ENCODE measurements around the gene IFIH1. TPM values are rescaled to one million over a fixed set of nuclear protein-coding genes. Genes with fewer than 3 reads are reported as not detected.

The IFIH1 gene
- total RNA-seq, 1 donor from 2014 or later = 12.3 TPM

DNA sequence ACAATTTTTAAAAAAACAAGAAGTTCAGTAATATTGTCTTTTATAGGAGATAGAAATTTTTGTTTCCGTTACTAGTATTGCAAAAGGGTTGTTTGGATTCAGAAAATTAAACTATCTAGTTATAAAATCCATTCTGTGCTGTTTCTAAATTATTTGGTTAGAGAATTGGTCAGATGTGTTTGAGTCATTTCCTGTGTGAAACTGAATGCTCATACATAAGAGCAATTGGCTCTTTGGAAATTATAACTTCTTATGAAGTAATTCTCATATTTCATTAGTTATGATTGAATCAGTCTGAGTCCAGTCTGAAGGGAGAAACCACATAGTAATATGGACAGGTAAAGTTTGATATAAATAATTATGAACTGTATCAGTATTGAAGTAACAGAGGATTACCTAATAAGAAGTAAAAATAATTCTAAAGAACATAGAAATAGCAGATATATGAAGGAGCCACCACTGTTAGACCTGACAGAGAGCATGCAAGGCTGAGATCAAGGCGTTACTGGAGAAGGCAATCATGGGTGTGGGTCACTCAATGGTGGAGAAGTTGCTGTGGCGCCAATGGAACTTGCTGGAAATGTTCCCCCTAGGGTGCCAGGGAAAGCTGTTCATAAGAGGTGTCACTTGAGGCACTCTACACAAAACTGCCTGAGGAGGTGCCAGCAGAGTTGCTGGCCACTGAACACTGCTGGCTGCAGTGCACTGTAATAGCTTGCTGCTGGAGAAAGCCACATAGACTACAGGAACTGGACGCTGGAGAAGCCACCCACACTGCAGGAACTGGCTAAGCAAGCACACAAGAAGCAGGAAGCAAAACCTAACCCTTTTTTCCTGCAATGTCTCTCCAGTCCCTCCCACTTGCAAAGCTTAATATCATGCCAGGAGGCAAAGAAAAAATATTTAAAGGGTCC, 57.2 kb downstream of the IFIH1 start:
- no peak overlapping the region for H3K27ac ChIP-seq
- no peaks in the 10 kb centered on the region for H3K9me3 ChIP-seq
- intact Hi-C loops (cut with DNase I) = no loop called here
- H3K36me3 ChIP-seq = peaks cover 0 to 5% of the 10 kb centered on the region in 2 donors
- TF ChIP-seq POLR2AphosphoS5 (IDR thresholded peaks at IDR 0.05; ENCODE audit: insufficient read depth in 1 of 2, low read depth in 1 of 2) (no peak), POLR2A (IDR thresholded peaks at IDR 0.05) (no peak)
- TF ChIP-seq, protein P1, sequence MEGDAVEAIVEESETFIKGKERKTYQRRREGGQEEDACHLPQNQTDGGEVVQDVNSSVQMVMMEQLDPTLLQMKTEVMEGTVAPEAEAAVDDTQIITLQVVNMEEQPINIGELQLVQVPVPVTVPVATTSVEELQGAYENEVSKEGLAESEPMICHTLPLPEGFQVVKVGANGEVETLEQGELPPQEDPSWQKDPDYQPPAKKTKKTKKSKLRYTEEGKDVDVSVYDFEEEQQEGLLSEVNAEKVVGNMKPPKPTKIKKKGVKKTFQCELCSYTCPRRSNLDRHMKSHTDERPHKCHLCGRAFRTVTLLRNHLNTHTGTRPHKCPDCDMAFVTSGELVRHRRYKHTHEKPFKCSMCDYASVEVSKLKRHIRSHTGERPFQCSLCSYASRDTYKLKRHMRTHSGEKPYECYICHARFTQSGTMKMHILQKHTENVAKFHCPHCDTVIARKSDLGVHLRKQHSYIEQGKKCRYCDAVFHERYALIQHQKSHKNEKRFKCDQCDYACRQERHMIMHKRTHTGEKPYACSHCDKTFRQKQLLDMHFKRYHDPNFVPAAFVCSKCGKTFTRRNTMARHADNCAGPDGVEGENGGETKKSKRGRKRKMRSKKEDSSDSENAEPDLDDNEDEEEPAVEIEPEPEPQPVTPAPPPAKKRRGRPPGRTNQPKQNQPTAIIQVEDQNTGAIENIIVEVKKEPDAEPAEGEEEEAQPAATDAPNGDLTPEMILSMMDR (IDR thresholded peaks at IDR 0.05) = no peak
- DNase-seq (ENCODE audit: extremely low spot score in 2 of 2) = no peak
- H3K27me3 ChIP-seq = no peaks in the 10 kb centered on the region
- H3K4me3 ChIP-seq = no peak overlapping the region
- peaks cover 18% of the 10 kb centered on the region for H3K4me1 ChIP-seq

DNA sequence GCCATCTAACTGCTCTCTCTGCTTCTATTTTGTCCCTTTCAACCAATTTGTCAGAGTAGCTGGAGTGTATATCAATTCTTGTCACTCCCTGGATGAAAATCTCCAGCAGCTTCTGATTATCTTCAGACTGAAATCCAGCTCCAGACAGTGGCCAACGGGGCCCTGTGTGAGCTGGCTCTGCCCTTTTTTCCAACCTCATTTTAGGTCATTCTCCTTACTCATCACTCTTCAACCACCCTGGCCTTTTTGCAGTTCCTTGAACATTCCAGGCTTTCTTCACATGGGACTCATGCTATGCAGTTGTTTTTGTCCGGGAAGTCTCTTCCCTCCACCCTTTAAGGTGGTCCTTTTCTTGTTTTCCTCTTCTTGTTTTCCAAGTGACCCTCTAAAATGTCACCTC, 59.8 kb downstream of the IFIH1 start:
- intact Hi-C loops (cut with DNase I) = no loop called here
- H3K4me1 ChIP-seq = peaks cover 18% of the 10 kb centered on the region
- H3K36me3 ChIP-seq = no peaks in the 10 kb centered on the region
- H3K27me3 ChIP-seq = no peaks in the 10 kb centered on the region
- no peak for TF ChIP-seq POLR2A (IDR thresholded peaks at IDR 0.05)
- TF ChIP-seq, protein P1 (IDR thresholded peaks at IDR 0.05) = no peak
- no peak for TF ChIP-seq POLR2AphosphoS5 (IDR thresholded peaks at IDR 0.05; ENCODE audit: insufficient read depth in 1 of 2, low read depth in 1 of 2)
- H3K9me3 ChIP-seq = no peaks in the 10 kb centered on the region
- H3K27ac ChIP-seq = peak overlapping the region; percentile 9
- no peak for DNase-seq (ENCODE audit: extremely low spot score in 2 of 2)
- no peak overlapping the region for H3K4me3 ChIP-seq

DNA sequence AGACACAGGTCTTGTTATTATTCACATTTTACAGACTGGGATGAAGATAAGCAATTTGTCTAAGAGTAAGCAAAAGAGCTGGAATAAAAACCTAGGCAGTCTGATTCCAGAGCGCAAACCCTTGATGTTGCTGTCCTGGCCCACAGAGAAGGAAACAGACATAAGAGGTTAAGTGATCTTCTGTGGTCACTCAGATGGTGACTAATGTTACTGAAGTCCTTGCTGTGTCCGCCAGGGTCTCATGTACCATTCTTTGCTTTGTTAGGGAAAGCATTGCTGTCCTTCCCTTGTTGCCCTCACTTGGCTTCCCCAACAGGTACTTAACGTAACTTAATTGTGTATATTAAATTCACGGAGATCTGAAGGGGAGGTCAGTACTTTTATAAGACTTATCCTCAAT, 60.3 kb downstream of the IFIH1 start:
- Histone ChIP-seq H3K27ac (peak overlapping the region; percentile 9), H3K4me3 (no peak overlapping the region), H3K4me1 (peaks cover 18% of the 10 kb centered on the region), H3K9me3 (no peaks in the 10 kb centered on the region), H3K27me3 (no peaks in the 10 kb centered on the region), H3K36me3 (no peaks in the 10 kb centered on the region)
- no peak for DNase-seq (ENCODE audit: extremely low spot score in 2 of 2)
- intact Hi-C loops (cut with DNase I) = no loop called here
- TF ChIP-seq POLR2AphosphoS5 (IDR thresholded peaks at IDR 0.05; ENCODE audit: insufficient read depth in 1 of 2, low read depth in 1 of 2) (no peak), POLR2A (IDR thresholded peaks at IDR 0.05) (no peak)
- TF ChIP-seq, protein P1 (IDR thresholded peaks at IDR 0.05) = no peak

DNA sequence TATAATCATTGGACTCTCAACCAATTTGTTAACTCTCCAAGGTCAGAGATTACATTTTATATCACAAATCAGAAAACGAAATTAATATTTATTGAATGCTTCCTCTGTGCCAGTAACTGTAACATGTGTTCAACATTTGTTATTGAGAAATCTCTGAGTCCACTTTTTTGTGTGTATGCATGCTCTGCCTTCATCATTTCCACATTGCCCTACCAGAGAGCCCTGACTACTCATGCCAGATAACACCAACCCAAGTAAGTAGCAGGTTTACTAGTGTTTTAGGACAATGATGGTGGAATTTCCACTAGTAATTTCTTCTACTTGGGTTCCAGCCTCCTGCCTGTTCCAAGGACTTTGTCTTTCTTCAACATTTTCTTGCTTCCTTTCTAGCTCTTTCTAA, 61.1 kb downstream of the IFIH1 start:
- intact Hi-C loops (cut with DNase I) = no loop called here
- no peak overlapping the region for H3K4me3 ChIP-seq
- DNase-seq (ENCODE audit: extremely low spot score in 2 of 2) = no peak
- peaks cover 18% of the 10 kb centered on the region for H3K4me1 ChIP-seq
- no peaks in the 10 kb centered on the region for H3K27me3 ChIP-seq
- H3K9me3 ChIP-seq = no peaks in the 10 kb centered on the region
- no peak overlapping the region for H3K27ac ChIP-seq
- no peaks in the 10 kb centered on the region for H3K36me3 ChIP-seq
- no peak for TF ChIP-seq POLR2A (IDR thresholded peaks at IDR 0.05)
- no peak for TF ChIP-seq POLR2AphosphoS5 (IDR thresholded peaks at IDR 0.05; ENCODE audit: insufficient read depth in 1 of 2, low read depth in 1 of 2)
- TF ChIP-seq, protein P1 (IDR thresholded peaks at IDR 0.05) = no peak

DNA sequence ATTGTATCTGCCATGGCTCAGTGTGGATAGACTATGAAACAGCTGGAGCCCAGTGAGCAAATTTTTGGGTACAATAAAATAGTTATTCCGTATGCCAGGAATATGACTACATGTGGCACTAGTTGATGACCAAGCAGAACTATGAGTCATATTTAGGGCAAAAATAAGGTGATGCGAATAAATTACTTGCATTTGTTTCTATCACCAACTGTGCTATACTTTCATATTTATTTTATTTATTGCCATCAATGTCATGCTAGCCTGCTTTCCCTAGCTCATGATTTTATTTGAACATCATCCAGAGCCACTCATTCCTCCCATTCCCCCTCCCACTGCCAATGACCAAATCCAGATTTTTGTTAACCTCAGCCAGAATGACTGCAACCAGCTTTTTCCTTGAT, 61.9 kb downstream of the IFIH1 start:
- Histone ChIP-seq H3K4me1 (peaks cover 18% of the 10 kb centered on the region), H3K27me3 (no peaks in the 10 kb centered on the region), H3K27ac (peak overlapping the region; percentile 17), H3K9me3 (no peaks in the 10 kb centered on the region), H3K36me3 (no peaks in the 10 kb centered on the region), H3K4me3 (no peak overlapping the region)
- TF ChIP-seq, protein P1 (IDR thresholded peaks at IDR 0.05) = no peak
- TF ChIP-seq POLR2A (IDR thresholded peaks at IDR 0.05) = no peak
- TF ChIP-seq POLR2AphosphoS5 (IDR thresholded peaks at IDR 0.05; ENCODE audit: insufficient read depth in 1 of 2, low read depth in 1 of 2) = no peak
- DNase-seq (ENCODE audit: extremely low spot score in 2 of 2) = no peak
- intact Hi-C loops (cut with DNase I) = no loop called here

Data from vagina (tissue), 2 donors.